ENCODE results near the gene R3HDM1.

DNA sequence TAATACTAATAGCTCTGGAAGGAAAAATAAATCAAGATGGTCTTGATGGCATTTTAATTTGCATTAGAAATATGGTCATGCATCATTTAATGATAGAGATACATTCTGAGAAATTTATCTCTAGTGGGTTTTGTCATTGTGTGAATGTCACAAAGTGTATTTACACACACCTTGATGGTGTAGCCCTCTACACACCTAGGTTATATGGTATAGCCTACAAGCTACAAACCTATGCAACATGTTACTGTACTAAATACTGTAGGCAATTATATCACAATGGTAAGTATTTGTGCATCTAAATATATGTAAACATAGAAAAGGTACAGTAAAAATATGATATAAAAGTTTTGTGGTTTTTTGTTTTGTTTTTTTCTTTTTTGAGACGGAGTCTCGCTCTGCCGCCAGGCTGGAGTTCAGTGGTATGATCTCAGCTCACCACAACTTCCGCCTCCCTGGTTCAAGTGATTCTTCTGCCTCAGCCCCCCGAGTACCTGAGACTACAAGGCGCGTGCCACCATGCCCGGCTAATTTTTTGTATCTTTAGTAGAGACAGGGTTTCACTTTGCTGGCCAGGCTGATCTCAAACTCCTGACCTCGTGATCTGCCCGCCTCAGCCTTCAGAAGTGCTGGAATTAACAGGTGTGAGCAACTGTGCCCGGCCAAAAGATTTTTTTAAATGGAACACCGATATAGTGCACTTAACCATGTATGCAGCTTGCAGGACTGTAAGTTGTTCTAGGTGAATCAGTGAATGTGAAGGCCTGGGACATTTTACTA is 126.7 kb downstream of the R3HDM1 start:
- TF ChIP-seq, protein P1, sequence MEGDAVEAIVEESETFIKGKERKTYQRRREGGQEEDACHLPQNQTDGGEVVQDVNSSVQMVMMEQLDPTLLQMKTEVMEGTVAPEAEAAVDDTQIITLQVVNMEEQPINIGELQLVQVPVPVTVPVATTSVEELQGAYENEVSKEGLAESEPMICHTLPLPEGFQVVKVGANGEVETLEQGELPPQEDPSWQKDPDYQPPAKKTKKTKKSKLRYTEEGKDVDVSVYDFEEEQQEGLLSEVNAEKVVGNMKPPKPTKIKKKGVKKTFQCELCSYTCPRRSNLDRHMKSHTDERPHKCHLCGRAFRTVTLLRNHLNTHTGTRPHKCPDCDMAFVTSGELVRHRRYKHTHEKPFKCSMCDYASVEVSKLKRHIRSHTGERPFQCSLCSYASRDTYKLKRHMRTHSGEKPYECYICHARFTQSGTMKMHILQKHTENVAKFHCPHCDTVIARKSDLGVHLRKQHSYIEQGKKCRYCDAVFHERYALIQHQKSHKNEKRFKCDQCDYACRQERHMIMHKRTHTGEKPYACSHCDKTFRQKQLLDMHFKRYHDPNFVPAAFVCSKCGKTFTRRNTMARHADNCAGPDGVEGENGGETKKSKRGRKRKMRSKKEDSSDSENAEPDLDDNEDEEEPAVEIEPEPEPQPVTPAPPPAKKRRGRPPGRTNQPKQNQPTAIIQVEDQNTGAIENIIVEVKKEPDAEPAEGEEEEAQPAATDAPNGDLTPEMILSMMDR (IDR thresholded peaks at IDR 0.05; ENCODE audit: low read depth, low read length, poor library complexity, severe bottlenecking), result no peak
- TF ChIP-seq EZH2phosphoT487 (IDR thresholded peaks at IDR 0.05; ENCODE audit: borderline replicate concordance, low read length), result no peak
